ENCODE measurements around the gene PAM16.
"Not testable (repeated sequence)": the region's sequence is repeated elsewhere in the genome, so short reads cannot be mapped to it uniquely, and the experiment has no call there.

Gene PAM16

GRCh38 chr16:4350365-4350786 is 745 bp downstream of the PAM16 start:
- no peak for DNase-seq

DNA sequence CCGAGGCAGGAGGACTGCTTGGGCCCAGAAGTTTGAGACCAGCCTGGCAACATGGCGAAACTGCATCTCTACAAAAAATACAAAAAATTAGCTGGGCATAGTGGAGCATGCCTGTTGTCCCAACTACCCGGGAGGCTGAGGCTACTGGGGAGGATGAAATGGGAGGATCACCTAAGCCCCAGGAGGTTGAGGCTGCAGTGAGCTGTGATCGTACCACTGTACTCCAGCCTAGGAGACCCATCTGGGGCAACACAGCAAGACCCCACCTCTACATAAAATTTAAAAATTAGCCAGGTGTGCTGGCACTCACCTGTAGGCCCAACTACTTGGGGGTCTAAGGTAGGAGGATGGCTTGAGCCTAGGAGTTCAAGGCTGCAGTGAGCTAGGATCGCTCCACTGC is 1.8 kb downstream of the PAM16 start:
- DNase-seq = no peak

GRCh38 chr16:4347765-4348509 is 3.2 kb downstream of the PAM16 start:
- no peak for DNase-seq

- DNase-seq = no peak
Measured at GRCh38 chr16:4347010-4347409, 4.1 kb downstream of the PAM16 start.

DNA sequence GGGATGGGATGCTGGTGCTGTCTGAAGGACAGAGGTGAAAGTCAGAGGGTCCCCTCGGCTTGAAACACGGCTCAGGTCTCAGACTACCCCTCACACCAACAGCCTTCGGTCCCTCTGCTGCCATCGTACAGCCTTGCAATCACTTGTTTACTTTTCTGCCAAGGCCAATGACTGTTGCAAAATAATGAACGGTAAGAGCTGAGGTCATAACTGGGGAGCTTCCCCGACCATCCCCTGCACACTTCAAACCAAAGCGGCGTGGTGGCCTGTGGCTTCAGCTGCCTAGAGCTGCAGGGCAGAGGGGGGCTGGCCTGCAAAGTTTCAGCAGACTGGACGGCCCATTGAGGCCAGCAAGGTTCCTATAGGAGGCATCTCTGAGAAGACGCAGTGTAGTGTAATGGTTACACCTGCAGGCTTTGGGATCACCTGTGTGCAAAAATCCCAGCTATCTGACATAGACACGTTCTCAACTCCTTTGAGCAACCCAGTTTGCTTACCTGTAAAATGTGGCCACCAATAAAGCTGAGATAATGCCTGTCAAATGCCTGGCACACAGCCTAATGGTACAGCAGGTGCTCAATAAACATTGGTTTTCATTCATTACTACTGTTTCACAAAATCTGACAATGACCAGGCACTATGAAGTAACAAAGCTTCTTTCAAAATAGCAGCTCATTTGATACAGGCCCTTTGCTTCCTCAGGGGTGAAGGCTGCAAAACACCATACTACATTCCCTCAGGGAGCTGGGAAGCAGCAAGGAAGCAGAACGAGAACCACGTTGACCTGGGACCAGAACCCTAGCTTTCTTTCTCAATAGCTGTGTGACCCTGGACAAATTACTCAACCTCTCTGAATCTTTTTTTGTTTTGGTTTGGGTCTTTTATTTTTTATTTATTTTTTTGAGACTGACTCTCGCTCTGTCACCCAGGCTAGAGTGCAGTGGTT is 5.0 kb downstream of the PAM16 start:
- DNase-seq = no peak

GRCh38 chr16:4344983-4345835 is 5.9 kb downstream of the PAM16 start:
- peak; percentile 37 for DNase-seq

- not testable (repeated sequence) for DNase-seq
Measured at GRCh38 chr16:4344300-4344982, 6.7 kb downstream of the PAM16 start.

DNA sequence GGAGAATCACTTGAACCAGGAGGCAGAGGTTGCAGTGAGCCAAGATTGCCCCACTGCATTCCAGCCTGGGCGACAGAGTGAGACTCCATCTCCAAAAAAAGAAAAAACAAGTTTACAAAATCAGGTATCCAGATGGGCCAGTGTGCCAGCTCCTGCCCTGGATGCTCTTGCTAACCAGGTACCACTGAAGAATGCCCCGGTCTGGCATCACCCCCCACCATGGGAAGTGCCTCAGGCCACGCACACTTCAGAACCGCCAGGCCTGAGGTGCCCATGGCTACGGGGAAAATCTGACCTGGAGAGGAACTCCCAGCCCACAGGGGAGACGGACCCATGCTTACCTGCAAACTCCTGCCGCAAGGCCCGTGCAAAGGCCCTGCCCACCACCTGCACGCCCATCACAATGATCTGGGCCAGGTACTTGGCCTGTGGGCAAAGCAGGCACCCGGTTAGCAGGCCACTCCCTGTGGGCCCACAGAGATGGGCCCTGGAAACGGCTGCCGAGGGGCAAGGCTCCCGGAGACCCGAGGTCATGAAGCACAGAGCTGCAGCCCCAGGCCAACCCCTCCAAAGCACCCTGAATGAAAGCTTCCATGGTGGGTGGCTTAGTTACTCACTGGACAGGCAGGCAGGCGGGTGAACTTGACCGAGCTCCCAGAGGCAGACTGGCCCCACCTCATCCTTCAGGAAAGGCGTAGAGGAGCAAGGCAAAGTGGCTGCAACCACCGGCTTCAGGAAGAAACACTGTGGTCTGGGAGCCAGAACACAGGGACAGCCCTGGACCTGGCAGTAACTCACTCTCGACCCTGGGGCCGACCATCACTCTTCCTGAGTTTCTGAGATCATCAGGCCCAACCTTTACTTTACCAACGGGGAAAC is 8.0 kb downstream of the PAM16 start:
- no peak for DNase-seq

GRCh38 chr16:4341250-4341649 is 9.9 kb downstream of the PAM16 start:
- DNase-seq = no peak

DNA sequence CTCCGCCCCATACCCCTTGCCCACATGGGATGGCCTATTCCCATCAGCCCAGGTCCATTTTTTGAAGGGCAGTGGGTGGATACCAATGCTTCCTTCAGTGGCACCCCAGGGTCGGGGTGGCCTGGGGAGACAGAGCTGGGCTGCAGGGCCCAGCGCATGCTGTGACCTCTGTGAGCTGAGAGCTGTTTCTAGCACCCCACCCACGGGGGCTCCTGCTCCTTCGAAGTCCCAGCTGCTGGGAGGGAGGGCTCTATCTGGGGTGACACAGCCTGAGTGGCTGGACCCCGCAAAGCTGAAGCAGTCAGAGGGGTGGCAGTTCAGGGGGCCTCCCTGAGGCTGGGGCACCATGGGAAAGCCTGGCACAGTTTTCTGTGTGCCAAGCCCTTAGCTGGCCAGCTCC is 10.7 kb downstream of the PAM16 start:
- no peak for DNase-seq

DNA sequence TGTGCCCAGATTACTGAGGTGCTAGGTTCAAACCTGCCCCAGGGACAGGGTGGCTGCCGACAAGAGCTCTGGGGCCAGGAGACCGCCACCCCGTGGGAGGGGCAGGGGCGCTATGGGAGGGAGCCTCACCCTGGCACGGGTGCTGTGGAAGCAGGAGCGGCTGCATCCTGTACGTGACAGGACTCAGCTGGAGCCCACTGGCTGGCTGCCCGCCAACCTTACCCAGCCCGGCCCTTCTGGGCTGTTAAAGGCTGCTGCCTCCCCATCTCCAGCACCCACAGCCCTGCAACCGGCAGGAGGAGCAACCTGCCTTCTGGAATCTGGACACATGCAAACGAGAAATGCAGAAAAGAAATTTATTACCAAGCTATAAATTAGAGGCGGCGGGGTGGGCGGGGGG is 11.2 kb downstream of the PAM16 start:
- DNase-seq = no peak

GRCh38 chr16:4339455-4339854 is 11.7 kb downstream of the PAM16 start:
- no peak for DNase-seq

GRCh38 chr16:4338712-4339299 is 12.3 kb downstream of the PAM16 start:
- no peak for DNase-seq

GRCh38 chr16:4338125-4338582 is 13.0 kb downstream of the PAM16 start:
- no peak for DNase-seq

DNA sequence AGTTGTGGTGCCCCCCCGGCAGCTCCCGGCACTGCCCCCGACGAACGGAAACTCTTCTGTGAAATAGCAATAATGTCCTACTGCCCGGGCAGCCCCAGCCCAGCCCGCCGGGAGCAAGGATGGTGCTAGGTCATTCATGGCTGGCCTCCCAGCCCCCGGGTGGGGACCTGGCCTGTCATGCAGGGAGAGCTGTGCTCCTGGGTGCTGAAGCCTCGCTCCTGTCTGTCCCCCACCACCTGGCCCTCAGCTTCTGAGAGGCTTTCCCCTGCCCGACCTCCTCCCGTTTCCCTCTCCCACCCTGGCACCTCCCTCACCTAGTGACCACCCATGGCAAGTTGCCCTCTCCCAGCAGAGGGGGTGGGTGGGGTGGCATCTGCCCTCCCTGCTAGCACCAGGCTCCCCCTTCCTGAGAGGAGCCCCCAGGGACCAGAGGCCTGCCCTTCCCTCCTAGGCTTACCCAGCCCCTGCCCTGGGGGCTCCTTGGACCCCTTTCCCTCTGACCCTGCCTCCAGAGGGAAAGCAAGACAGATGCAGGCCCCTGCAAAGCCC is 13.5 kb downstream of the PAM16 start:
- DNase-seq = no peak

- DNase-seq = no peak
Measured at GRCh38 chr16:4336701-4337539, 14.2 kb downstream of the PAM16 start.

DNA sequence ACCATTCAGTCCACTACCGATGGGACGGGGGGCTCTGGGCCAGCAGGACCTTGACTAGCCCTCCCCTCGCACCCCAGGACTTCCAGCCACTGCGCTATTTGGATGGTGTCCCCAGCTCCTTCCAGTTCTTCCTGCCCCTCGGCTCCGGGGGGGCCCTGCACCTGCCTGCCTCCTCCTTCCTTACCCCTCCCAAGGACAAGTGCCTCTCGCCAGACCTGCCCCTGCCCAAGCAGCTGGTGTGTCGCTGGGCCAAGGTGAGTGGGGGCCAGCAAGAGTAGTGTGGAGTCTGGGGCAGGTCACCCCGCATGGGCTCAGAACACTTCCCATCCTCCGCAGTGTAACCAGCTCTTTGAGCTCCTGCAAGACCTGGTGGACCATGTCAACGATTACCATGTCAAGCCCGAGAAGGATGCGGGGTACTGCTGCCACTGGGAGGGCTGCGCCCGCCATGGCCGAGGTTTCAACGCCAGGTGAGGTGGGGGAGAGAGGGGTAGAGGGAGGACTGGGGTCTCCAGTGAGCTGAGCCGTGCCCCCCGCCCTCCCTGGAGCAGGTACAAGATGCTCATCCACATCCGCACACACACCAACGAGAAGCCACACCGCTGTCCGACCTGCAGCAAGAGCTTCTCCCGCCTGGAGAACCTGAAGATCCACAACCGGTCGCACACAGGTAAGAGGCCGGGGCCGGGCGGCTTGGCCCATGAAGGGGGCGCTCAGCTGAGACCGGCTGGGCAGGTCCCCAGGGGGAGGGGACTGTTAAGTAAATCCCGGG is 16.2 kb downstream of the PAM16 start:
- DNase-seq = no peak

DNA sequence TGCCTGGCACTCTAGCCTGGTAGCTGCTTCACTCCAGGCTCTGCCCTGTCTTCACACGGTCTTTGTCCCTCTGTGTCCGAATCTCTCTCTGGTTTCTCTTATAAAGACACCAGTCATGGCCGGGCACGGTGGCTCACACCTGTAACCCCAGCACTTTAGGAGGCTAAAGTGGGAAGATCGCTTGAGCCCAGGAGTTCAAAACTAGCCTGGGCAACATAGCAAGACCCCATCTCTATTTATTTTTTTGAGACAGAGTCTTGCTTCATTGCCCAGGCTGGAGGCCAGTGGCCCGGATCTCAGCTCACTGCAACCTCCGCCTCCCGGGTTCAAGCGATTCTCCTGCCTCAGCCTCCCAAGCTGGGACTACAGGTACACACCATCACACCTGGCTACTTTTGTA is 17.4 kb downstream of the PAM16 start:
- DNase-seq = not testable (repeated sequence)

DNA sequence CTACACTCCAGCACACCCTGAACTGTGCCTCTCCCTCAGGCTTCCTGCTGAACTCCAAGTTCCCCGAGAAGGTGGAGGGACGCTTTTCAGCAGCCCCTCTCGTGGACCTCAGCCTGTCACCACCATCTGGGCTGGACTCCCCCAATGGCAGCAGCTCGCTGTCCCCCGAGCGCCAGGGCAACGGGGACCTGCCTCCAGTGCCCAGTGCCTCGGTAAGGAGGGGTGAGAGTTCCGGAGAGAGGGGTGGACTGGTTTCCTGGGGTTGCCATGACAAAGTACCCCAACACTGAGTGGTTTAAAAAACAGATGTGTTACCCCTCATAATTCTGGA is 17.8 kb downstream of the PAM16 start:
- no peak for DNase-seq
